ENCODE measurements around the gene PLXND1. TPM values are rescaled to one million over a fixed set of nuclear protein-coding genes. Genes with fewer than 3 reads are reported as not detected.
A peak's percentile ranks its signal among the peaks of the same experiment; 100 is the strongest.
"Not testable (repeated sequence)": the region's sequence is repeated elsewhere in the genome, so short reads cannot be mapped to it uniquely, and the experiment has no call there.

PLXND1 gene
- total RNA-seq, 1 experiment from 2014 or later, result 28.5 TPM

GRCh38 chr3:129530821-129531220, 75.7 kb downstream of the PLXND1 start:
- no peak for DNase-seq (ENCODE audit: low read depth)

- no peak for DNase-seq (ENCODE audit: low read depth)
Observed at GRCh38 chr3:129530251-129530791, 76.2 kb downstream of the PLXND1 start.

- no peak for DNase-seq (ENCODE audit: low read depth)
Observed at GRCh38 chr3:129529436-129530210, 76.9 kb downstream of the PLXND1 start.

DNA sequence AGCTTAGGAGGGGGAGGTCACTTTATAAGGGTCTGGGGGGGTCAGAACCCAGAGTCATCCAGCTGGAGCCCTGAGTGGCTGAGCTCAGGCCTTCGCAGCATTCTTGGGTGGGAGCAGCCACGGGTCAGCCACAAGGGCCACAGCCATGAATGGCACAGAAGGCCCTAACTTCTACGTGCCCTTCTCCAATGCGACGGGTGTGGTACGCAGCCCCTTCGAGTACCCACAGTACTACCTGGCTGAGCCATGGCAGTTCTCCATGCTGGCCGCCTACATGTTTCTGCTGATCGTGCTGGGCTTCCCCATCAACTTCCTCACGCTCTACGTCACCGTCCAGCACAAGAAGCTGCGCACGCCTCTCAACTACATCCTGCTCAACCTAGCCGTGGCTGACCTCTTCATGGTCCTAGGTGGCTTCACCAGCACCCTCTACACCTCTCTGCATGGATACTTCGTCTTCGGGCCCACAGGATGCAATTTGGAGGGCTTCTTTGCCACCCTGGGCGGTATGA, 77.8 kb downstream of the PLXND1 start, which contains the start of gene RHO:
Gene RHO (plus strand): TSS at position 51 of the 512 bp plus-strand sequence. CDS start 95 bp downstream, at position 146.
- DNase-seq (ENCODE audit: low read depth), result no peak

DNA sequence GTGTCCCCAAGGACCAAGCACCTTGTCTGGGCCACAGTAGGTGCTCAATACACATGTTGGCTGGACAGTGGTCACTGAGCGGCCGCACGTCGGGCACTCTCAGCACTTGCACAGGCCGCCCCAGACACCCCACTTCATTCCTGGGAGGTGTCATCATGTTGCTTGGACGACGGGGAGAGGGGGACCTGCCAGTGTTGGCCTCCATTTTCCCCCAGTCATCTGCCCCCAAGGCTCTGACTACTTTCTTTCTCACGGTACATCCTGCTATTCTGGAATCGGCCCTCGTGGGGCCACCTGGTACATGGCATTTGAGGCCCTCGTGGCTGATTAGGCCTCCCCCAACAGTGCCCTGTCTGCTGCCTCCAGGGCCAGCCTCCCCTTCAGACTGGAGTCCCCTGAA, 79.2 kb downstream of the PLXND1 start:
- DNase-seq (ENCODE audit: low read depth), result no peak

GRCh38 chr3:129526121-129526900, 80.2 kb downstream of the PLXND1 start:
- no peak for DNase-seq (ENCODE audit: low read depth)

DNA sequence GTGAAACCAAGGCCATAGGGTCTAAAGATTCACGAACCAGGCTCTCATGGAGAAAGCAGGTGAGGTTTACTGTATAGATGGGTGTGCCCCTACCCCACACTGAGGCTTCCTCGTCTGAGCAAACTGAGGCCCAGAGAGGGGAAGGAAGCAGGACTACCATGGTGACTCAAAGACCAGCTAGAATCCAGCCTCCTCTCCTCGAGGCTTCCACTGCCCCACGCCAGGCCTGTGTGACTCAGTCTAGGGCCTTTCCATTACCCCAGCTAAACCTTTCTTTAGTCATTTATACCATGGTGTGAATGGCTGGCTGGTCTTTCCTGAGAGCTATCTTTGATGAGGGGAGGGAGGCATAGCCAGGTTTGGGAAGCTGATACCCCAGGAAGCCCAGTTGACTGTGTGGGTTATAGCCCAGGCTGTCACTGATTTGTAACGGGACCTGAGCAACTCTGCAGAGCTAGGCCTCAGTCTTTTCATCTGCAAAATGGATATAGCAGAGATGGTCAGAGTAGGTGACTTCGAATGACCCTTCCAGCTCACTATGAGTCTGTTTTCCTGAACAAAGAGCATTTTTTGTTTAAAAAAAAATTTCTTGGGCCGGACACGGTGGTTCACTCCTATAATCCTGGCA, 81.0 kb downstream of the PLXND1 start:
- peak; percentile 75 for DNase-seq (ENCODE audit: low read depth)

GRCh38 chr3:129524081-129524480, 82.4 kb downstream of the PLXND1 start:
- DNase-seq (ENCODE audit: low read depth), result no peak

GRCh38 chr3:129522953-129523352, 83.5 kb downstream of the PLXND1 start:
- DNase-seq (ENCODE audit: low read depth), result no peak

DNA sequence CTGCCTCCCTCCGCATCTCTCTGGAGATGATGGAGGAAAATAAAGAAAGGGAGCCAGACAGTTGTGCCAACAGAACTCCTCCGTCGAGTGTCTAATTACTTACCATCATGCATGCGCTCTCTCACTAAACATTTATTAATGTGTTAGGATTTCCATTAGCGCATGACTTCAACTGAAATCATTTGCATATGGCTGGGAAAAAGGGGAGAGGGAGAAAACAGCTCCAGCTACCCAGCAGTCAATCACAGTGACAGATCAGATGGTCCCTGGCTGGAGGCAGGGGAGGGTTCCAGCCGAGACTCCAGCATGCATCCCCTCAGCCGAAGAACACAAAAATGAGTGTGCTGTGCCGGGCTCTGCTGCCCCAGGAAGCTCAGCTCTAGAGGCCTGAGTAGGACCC, 84.9 kb downstream of the PLXND1 start:
- no peak for DNase-seq (ENCODE audit: low read depth)

GRCh38 chr3:129520960-129521359, 85.5 kb downstream of the PLXND1 start:
- DNase-seq (ENCODE audit: low read depth), result no peak

GRCh38 chr3:129519896-129520715, 86.4 kb downstream of the PLXND1 start:
- DNase-seq (ENCODE audit: low read depth), result no peak

DNA sequence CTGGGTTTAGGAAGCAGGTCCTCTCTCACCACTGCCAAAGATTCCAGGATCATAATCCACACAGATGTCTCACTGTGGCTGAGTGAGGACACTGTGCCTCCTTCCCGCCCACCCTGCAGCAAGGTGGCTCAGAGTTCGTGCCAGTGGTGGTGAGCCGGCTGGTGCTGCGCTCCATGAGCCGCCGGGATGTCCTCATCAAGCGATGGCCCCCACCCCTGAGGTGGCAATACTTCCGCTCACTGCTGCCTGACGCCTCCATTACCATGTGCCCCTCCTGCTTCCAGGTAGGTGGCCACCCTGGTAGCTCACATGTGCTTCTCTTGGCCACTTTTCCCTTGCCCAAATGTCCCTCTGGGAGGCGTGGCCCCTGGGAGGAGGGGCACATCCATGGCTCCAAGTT, 87.0 kb downstream of the PLXND1 start:
- DNase-seq (ENCODE audit: low read depth), result no peak

DNA sequence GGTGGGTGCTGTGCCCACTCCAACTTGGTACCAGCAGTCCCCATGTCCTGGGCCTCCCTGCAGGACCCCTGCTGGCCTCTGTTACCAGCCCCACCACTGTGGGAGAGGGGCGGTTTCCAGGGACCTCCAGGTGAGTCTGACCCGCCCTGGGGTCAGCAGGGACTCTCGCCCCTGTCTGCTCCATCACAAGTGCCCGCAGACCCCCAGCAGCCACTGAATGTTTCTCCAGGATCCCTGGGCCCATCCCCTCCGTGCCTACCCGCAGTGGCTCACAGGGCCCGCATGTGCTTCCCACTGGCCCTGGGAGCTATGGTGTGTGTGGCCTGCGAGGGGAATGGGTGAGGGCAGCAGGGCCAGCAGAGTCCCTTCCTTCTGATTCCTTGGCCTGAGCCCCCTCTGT, 87.9 kb downstream of the PLXND1 start:
- DNase-seq (ENCODE audit: low read depth), result no peak

- DNase-seq (ENCODE audit: low read depth), result no peak
Observed at GRCh38 chr3:129518038-129518561, 88.4 kb downstream of the PLXND1 start.

- DNase-seq (ENCODE audit: low read depth), result no peak
Observed at GRCh38 chr3:129517516-129517915, 89.0 kb downstream of the PLXND1 start.

DNA sequence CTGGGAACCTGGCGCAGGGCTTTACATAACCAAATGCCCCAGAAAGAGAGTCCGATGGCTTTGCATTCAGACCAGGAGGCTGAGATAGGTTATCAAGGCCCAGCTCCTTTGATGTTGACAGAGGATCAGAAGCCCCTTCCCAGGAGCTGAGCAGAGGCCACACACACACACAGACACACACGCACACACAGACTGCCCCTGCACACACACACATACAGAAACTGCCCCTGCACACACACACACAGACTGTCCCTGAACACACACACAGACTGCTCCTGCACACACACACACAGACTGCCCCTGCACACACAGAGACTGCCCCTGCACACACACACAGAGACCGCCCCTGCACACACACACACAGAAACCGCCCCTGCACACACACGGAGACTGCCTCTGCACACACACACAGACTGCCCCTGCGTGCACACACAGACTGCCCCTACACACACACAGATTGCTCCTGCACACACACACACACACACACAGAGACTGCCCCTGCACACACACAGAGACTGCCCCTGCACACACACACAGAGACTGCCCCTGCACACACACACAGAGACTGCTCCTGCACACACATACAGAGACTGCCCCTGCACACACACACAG, 90.5 kb downstream of the PLXND1 start:
- not testable (repeated sequence) for DNase-seq (ENCODE audit: low read depth)

DNA sequence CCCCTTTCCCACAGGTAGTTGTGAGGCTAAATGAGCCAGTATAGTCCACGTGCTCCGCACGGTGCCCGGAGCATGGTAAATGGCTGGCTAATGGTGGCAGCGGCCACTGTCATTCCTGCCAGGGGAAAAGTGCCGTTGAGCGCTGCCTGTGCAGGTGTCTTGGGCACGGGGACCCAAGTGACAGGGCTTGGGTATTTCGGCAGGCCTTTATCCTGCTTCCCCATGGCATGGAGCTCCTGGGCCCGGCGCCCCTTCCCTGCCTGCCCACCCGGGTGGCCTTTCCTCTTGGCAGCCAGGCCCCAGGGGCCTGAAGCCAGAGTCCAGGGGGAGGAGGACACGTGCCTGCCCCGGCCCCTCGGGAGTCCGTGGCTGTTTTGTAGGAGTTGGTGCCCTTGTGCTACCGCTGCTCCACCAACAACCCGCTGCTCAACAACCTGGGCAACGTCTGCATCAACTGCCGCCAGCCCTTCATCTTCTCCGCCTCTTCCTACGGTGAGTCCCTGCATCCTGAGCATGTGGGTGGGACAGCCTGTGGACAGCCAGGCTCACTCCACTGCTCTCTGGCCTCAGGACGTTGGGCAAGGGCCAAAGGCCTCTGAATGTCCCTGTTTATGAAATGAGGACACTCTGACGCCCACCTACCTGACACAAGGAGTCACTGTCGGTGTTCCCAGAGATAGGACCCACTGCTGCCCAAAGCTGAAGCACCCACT, 91.2 kb downstream of the PLXND1 start:
- not testable (repeated sequence) for DNase-seq (ENCODE audit: low read depth)

DNA sequence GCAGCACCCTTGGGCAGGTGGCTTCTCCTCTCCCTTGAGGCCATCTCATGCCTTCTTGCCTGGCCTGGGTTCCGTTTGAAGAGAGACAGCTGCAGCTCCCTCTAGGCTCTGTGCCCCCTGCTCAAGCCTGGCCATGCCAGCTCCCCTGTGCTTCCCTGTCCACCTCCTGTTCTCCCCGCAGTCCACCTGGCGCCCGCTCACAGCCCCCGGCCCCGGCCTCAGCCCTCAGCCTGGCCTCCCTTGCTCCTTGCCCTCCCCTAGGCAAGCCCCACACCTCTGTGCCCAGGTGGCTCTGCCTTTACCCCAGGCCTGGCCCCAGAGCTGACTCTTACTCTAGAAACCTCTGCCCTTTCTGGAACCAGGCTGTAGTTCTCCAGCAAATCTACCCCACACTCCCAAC, 91.9 kb downstream of the PLXND1 start:
- no peak for DNase-seq (ENCODE audit: low read depth)

Data from HT1080 (cell line).